K562 (cell line): ENCODE results near the gene HYOU1. TPM values are rescaled to one million over a fixed set of nuclear protein-coding genes. Genes with fewer than 3 reads are reported as not detected.

Experiments
- CEBPB ChIP-seq: fragments of 450-650 bp; IDR thresholded peaks from 2 replicates; pipeline ENCODE4 v1.6.1; 2016; ENCODE audit warnings: missing genetic modification characterization, missing compliant biosample characterization
- MGA ChIP-seq: fragments of 450-650 bp; IDR thresholded peaks from 2 replicates; pipeline ENCODE4 v1.6.1; 2016; ENCODE audit warnings: mild to moderate bottlenecking, moderate library complexity
- RBM39 ChIP-seq: fragments of 200-400 bp; formaldehyde crosslinking; optimal IDR thresholded peaks from 2 replicates; pipeline ENCODE3; 2018; ENCODE audit warnings: low read depth, low read length
- ZNF311 ChIP-seq: fragments of 250-450 bp; sonication (Bioruptor Pico); IDR thresholded peaks from 2 replicates; pipeline ENCODE4 v1.4.0; 2020; ENCODE audit warnings: mild to moderate bottlenecking, moderate library complexity
- ZNF586 ChIP-seq: fragments of 450-650 bp; formaldehyde crosslinking; conservative IDR thresholded peaks from 2 replicates; pipeline ENCODE4 v1.4.0; 2020; ENCODE audit warnings: mild to moderate bottlenecking, moderate library complexity
- polyA plus RNA-seq, 8 experiments: library from polyadenylated mRNA; depleted of rRNA in 4 of 8; stranded (reverse) in 5 of 8; unstranded in 3 of 8; fragments of >200 nt; fragmentation: Nextera tagmentation in 2 of 8; fragmentation: Illumina TruSeq in 1 of 8; extraction: Ambion mirVana in 2 of 8; extraction: Trizol in 1 of 8; gene quantifications; 2 replicates each; pipeline versions ENCODE4 v1.2.1 to v1.2.3, GENCODE V29; 2011 to 2014; ENCODE audit warnings: inconsistent platforms in 1 of 8, missing spikeins in 1 of 8
- total RNA-seq, 7 experiments: library from RNA; depleted of rRNA in 6 of 7; stranded (reverse); fragments of >200 nt in 6 of 7; fragmentation: Illumina TruSeq in 2 of 7; extraction: Trizol in 2 of 7; gene quantifications; 2 replicates each; pipeline versions ENCODE4 v1.2.1 to v1.2.3, GENCODE V29; 2011 to 2021; ENCODE audit warnings: low replicate concordance in 1 of 7
- TF ChIP-seq, protein P1 (sequence below), 2 experiments: fragments of 450-650 bp in 1 of 2; IDR thresholded peaks; 2 replicates each; pipeline ENCODE4 v1.6.1; 2011 to 2017; ENCODE audit warnings: low read depth in 2 of 2, antibody characterized with exemption in 1 of 2, borderline replicate concordance in 1 of 2, low read length in 1 of 2, mild to moderate bottlenecking in 1 of 2, mixed read lengths in 1 of 2; ENCODE audit not compliant: control insufficient read depth in 1 of 2
- TF ChIP-seq, protein P2 (sequence below): sonication (generic); formaldehyde crosslinking; IDR thresholded peaks from 2 replicates; pipeline ENCODE4 v1.9.0; 2022; ENCODE audit warnings: mild to moderate bottlenecking, missing genetic modification reagents
- TF ChIP-seq, protein P3 (sequence below): sonication (generic); formaldehyde crosslinking; IDR thresholded peaks from 2 replicates; pipeline ENCODE4 v1.8.0; 2023; ENCODE audit warnings: mild to moderate bottlenecking, missing genetic modification reagents

Gene HYOU1
- total and polyA plus RNA-seq, 9 of the 15 experiments (the other 6 are each of a cell fraction or from before 2014, with no cell fraction given) = 19.5 to 197 (median 128) TPM

DNA sequence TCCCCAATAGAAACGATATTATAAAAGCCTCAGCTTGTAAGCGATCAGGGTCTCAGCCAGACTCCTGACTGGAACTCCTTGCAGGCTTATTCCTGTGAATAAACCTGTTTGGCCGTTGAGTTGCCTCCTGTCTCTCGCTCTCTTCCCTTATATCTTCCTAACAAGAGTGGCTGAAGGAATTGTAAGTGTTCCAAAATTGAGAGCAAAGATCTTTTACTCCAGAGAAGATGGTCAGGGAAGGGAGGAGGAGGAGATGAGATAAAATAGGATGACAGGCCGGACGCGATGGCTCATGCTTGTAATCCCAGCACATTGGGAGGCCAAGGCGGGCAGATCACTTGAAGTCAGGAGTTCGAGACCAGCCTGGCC, 25.1 kb downstream of the HYOU1 start (continued):
- TF ChIP-seq MGA (no peak), ZNF586 (CRISPR knock-in tag) (no peak), CEBPB (tag) (no peak), RBM39 (no peak), ZNF311 (CRISPR knock-in tag) (no peak)
- TF ChIP-seq, protein P1, sequence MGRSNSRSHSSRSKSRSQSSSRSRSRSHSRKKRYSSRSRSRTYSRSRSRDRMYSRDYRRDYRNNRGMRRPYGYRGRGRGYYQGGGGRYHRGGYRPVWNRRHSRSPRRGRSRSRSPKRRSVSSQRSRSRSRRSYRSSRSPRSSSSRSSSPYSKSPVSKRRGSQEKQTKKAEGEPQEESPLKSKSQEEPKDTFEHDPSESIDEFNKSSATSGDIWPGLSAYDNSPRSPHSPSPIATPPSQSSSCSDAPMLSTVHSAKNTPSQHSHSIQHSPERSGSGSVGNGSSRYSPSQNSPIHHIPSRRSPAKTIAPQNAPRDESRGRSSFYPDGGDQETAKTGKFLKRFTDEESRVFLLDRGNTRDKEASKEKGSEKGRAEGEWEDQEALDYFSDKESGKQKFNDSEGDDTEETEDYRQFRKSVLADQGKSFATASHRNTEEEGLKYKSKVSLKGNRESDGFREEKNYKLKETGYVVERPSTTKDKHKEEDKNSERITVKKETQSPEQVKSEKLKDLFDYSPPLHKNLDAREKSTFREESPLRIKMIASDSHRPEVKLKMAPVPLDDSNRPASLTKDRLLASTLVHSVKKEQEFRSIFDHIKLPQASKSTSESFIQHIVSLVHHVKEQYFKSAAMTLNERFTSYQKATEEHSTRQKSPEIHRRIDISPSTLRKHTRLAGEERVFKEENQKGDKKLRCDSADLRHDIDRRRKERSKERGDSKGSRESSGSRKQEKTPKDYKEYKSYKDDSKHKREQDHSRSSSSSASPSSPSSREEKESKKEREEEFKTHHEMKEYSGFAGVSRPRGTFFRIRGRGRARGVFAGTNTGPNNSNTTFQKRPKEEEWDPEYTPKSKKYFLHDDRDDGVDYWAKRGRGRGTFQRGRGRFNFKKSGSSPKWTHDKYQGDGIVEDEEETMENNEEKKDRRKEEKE (IDR thresholded peaks at IDR 0.05; ENCODE audit: borderline replicate concordance in 1 of 2, control insufficient read depth in 1 of 2, low read depth in 2 of 2, low read length in 1 of 2) = no peak
- TF ChIP-seq, protein P2, sequence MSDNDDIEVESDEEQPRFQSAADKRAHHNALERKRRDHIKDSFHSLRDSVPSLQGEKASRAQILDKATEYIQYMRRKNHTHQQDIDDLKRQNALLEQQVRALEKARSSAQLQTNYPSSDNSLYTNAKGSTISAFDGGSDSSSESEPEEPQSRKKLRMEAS = no peak
- TF ChIP-seq, protein P3, sequence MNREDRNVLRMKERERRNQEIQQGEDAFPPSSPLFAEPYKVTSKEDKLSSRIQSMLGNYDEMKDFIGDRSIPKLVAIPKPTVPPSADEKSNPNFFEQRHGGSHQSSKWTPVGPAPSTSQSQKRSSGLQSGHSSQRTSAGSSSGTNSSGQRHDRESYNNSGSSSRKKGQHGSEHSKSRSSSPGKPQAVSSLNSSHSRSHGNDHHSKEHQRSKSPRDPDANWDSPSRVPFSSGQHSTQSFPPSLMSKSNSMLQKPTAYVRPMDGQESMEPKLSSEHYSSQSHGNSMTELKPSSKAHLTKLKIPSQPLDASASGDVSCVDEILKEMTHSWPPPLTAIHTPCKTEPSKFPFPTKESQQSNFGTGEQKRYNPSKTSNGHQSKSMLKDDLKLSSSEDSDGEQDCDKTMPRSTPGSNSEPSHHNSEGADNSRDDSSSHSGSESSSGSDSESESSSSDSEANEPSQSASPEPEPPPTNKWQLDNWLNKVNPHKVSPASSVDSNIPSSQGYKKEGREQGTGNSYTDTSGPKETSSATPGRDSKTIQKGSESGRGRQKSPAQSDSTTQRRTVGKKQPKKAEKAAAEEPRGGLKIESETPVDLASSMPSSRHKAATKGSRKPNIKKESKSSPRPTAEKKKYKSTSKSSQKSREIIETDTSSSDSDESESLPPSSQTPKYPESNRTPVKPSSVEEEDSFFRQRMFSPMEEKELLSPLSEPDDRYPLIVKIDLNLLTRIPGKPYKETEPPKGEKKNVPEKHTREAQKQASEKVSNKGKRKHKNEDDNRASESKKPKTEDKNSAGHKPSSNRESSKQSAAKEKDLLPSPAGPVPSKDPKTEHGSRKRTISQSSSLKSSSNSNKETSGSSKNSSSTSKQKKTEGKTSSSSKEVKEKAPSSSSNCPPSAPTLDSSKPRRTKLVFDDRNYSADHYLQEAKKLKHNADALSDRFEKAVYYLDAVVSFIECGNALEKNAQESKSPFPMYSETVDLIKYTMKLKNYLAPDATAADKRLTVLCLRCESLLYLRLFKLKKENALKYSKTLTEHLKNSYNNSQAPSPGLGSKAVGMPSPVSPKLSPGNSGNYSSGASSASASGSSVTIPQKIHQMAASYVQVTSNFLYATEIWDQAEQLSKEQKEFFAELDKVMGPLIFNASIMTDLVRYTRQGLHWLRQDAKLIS = no peak
